ENCODE data around the gene CCDC81.

The CCDC81 gene

DNA sequence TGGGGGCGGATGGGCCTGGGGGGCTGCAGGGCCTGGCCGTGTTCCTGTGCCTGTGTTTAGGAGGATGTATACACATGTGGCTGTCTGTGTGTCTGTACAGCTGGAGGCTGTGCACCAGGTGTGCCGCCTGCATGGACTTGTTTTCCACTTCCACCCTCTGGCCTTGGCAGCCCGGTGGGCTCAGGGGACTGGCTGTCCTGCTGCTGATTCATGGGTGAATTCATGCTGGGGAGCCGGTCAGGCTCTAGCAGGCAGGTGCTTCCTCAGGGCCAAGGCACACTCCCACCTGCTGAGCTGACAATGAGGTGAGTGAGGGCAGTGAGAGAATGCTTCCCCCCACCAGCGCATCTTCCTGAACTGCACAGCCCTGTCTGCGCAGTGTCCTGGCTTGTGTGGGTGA is 88.4 kb downstream of the CCDC81 start:
- DNase-seq (ENCODE audit: extremely low read depth in 1 of 2, low read depth in 1 of 2), result no peak

DNA sequence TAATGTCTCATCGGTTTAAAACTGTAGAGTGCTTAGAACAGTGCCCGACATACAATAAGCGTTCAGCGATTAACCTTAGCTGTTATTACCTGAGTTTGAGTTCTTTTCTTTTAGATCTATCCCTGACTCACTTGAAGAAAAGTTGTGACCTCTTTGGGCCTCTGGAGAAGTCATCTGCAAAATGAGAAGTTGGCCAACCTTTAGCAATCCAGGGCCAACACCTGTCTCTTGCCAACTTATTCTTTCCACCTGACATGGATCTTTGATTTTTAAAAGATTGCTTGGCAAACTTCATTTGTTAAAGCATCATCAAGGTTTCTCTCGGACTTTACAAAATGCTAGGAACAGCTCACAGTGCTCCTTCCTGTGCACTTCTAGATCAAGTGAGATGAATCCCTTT is 89.3 kb downstream of the CCDC81 start:
- DNase-seq (ENCODE audit: extremely low read depth in 1 of 2, low read depth in 1 of 2), result no peak

DNA sequence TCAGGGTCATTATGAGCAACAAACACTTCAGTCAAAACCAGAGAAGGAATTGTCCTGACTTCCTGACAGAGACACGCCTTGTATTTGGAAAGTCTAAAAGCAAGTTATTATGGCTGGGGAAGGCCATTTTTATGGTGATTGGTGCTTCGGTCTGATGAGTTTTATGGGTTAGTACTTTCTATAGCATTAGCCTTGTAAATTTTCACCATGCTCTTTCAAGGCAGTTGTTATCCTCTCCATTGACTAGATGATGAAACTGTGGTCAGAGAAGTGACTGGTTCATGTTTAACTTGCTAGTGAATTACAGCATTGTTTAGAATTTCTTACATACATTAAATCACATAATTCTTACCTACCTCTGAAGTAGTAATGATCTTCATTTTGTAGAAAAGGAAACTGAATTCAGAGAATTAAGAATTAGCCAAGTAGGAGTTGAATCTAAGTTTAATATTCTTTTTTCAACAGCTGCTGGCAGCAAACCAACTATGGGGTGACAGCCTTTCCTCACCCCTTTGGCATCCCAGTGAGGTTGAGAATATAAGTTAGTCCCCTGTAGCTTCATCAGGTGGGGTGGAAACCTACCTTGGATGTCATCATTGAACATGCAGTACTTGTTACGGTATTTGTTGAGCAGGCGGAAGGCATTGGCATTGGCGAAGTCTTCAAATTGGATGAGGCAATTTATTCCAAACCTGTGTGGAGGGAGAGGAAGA is 90.0 kb downstream of the CCDC81 start:
- no peak for DNase-seq (ENCODE audit: extremely low read depth in 1 of 2, low read depth in 1 of 2)

DNA sequence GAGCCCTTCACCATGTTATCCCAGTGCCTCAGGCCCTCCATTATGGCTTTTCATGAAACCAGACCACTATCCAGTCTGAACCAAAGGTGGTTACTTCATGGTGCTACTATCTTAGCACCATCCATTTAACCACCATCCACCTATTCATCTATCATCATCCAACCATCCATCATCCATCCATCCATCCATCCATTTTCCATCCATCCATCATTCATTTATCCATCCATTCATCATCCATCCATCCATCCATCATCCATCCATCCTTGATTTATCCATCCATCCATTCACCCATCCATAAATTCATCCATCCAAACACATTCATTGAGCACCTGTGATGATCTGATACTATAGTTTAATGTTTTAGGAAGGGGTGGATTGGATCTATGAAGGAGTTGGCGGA is 93.5 kb downstream of the CCDC81 start:
- no peak for DNase-seq (ENCODE audit: extremely low read depth in 1 of 2, low read depth in 1 of 2)

DNA sequence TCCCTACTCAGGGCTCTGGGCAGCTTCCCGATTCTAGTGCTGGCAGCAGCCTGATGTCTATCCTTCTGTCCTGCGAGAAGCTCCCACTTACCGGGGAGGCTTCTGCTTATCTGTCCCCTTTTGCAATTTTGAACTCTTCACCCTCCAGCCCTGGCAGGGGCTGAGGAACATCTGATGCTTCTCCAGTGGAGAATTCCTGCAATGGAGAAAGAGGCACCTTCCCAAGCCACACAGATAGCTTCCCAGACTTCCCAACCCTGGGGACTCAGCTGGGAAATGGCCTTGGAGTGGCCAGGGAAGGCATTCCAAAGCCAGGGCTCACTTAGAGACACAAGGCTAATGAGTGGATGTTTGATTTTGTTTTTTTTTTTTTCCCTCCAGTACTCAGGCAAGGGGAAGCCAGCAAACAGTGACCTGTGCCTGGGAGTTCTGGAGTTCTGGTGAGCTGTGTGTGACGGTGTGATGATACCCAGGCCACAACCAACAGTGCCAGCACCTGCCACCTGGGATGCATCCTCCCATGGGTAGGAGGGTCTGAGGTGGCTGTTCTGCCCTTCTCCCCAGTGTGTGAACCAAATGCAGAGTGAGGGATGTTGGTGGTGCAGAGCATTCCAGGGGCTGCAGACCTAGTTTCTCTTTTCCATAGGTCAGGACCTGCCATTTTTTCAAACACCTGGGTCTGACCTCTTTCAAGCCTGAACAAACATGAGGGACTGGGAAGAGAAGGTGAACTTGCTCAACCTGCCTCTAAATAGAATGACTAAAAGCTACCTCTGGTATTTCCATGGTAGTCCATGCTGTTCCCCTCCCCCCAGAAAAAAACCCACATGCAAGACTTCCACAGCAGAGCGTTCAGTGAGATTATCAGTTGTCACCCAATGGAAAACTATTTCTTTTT is 95.1 kb downstream of the CCDC81 start:
- DNase-seq (ENCODE audit: extremely low read depth in 1 of 2, low read depth in 1 of 2), result no peak

Data from stimulated activated CD8-positive, alpha-beta memory T cell treated with anti-CD3 and anti-CD28 coated beads, Interleukin-7, amount 100 ng/mL, for 48 hours (primary cell).